WI38 (cell line): ENCODE data around the gene RNF166.

Source experiments
- H3K4me3 ChIP-seq: 2 replicates; pipeline ENCODE4 v1.5.1; 2011; ENCODE audit warnings: low read depth, mild to moderate bottlenecking, control low read depth, low read length
- CTCF ChIP-seq: IDR thresholded peaks from 2 replicates; pipeline ENCODE4 v1.5.1; 2012; ENCODE audit warnings: low read depth, mild to moderate bottlenecking, control low read depth, low read length

Gene RNF166

GRCh38 chr16:88687676-88688012, 18.6 kb downstream of the RNF166 start:
- no peak overlapping the region for H3K4me3 ChIP-seq
- no peak for TF ChIP-seq CTCF

- no peak for TF ChIP-seq CTCF
- H3K4me3 ChIP-seq, result no peak overlapping the region
Observed at GRCh38 chr16:88687254-88687576, 19.0 kb downstream of the RNF166 start.

GRCh38 chr16:88686439-88687253, 19.6 kb downstream of the RNF166 start, which contains the start of gene SNAI3:
Gene SNAI3, minus strand, starts transcription at chr16:88686507. Its CDS starts 101 bp downstream, at chr16:88686406.
- peak within 1 kb of the TSS; percentile 55 for H3K4me3 ChIP-seq
- TF ChIP-seq CTCF, result no peak

GRCh38 chr16:88686062-88686438, 20.2 kb downstream of the RNF166 start:
- TF ChIP-seq CTCF, result no peak
- H3K4me3 ChIP-seq, result peak overlapping the region; percentile 55

DNA sequence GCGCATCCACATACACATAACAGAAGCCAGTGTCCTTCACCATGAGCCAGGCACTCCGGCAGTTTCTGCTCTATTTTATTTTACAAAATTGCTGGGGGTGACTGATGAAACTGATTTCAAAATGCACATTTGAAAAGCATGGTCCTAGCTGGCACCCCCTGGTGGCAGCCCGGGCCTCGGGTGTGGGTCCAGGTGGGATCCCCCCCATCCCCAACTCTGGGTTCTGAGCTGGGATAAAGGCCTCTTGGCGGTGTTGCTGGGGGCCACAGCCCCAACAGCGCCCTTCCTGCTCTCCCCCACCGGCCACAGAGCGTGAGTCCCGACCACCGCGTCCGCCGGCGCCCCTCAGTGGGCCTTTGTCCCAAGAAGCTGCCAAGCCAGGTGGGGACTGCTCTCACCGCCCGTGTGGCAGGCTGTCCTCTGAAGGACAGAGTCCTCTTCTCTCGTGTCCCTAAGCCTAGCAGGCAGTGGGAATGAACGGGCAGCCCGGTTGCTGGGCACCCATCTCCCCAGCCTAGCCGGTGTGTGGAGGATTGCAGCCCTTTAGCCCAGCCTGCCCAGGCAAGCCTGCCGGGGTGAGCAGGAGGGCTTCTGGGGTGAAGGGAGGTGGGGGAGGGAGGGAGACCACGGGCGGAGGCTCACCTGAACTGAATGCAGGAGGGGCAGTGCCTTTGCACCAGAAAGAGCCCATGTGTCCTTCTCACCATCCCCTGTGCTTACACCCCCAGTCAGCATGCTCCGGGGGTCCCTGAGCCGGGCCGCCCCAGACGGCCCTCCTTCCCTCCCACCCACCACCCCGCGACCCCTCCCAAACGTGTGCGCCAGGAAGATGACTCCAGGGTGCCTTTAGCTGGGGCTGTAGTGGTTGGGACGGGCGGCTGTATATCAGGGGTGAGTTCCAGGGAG, 20.8 kb downstream of the RNF166 start:
- H3K4me3 ChIP-seq, result peak overlapping the region; percentile 55
- TF ChIP-seq CTCF, result peak; percentile 89

DNA sequence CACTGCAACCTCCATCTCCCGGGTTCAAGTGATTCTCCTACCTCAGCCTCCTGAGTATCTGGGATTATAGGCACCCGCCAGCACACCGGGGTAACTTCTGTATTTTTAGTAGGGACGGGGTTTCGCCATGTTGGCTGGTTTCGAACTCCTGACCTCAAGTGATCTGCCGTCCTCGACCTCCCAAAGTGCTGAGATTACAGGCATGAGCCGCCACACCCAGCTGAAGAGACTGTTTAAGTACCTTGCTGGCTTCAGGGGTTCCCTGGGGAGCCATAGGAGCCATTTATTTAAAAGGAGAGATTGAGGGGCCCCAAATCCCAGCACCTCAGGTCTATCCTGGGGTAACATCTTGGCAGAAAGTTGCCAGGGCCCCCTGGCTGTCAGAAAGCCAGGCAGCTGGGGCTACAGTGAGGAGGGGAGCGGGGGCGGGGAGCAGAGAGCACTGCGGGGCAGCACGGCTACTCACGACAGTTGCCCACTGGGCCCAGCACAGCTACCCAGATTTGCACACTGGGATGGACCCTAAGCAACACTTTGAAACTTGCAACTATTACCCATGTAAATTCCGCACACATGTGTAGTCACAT, 21.5 kb downstream of the RNF166 start:
- no peak overlapping the region for H3K4me3 ChIP-seq
- no peak for TF ChIP-seq CTCF
